Measurements from ENCODE around the gene PPP1R13B. TPM values are rescaled to one million over a fixed set of nuclear protein-coding genes. Genes with fewer than 3 reads are reported as not detected.

PPP1R13B gene
- total RNA-seq, 1 donor from 2014 or later: 63.9 TPM

- Mint-ChIP-seq H3K9me3 (ENCODE audit: unreplicated experiment) (no peaks in the 10 kb centered on the region), H3K27me3 (ENCODE audit: unreplicated experiment) (peaks cover 7% of the 10 kb centered on the region), H3K4me3 (ENCODE audit: unreplicated experiment) (no peak overlapping the region), H3K27ac (ENCODE audit: unreplicated experiment) (no peak overlapping the region), H3K36me3 (ENCODE audit: low read depth, unreplicated experiment) (peaks cover 5% of the 10 kb centered on the region), H3K4me1 (ENCODE audit: unreplicated experiment) (peaks cover 3% of the 10 kb centered on the region)
- no peak for DNase-seq (ENCODE audit: low spot score)
- no peak for TF ChIP-seq CTCF (IDR thresholded peaks at IDR 0.05; ENCODE audit: unreplicated experiment)
Observed at GRCh38 chr14:103892247-103892646, 44.9 kb upstream of the PPP1R13B start.

GRCh38 chr14:103891667-103892215 lies 44.4 kb upstream of the PPP1R13B start:
- Mint-ChIP-seq H3K27ac (ENCODE audit: unreplicated experiment) (no peak overlapping the region), H3K4me3 (ENCODE audit: unreplicated experiment) (no peak overlapping the region), H3K9me3 (ENCODE audit: unreplicated experiment) (no peaks in the 10 kb centered on the region), H3K36me3 (ENCODE audit: low read depth, unreplicated experiment) (peaks cover 5% of the 10 kb centered on the region), H3K27me3 (ENCODE audit: unreplicated experiment) (peaks cover 7% of the 10 kb centered on the region), H3K4me1 (ENCODE audit: unreplicated experiment) (peaks cover 4% of the 10 kb centered on the region)
- DNase-seq (ENCODE audit: low spot score): no peak
- TF ChIP-seq CTCF (IDR thresholded peaks at IDR 0.05; ENCODE audit: unreplicated experiment): no peak

GRCh38 chr14:103890821-103891666 lies 43.7 kb upstream of the PPP1R13B start:
- no peak overlapping the region for H3K27ac Mint-ChIP-seq (ENCODE audit: unreplicated experiment)

GRCh38 chr14:103890052-103890371 lies 42.6 kb upstream of the PPP1R13B start:
- Mint-ChIP-seq H3K4me1 (ENCODE audit: unreplicated experiment) (peaks cover 8% of the 10 kb centered on the region), H3K4me3 (ENCODE audit: unreplicated experiment) (no peak overlapping the region), H3K36me3 (ENCODE audit: low read depth, unreplicated experiment) (no peaks in the 10 kb centered on the region), H3K27ac (ENCODE audit: unreplicated experiment) (no peak overlapping the region), H3K9me3 (ENCODE audit: unreplicated experiment) (no peaks in the 10 kb centered on the region), H3K27me3 (ENCODE audit: unreplicated experiment) (peaks cover 9% of the 10 kb centered on the region)
- no peak for DNase-seq (ENCODE audit: low spot score)
- TF ChIP-seq CTCF (IDR thresholded peaks at IDR 0.05; ENCODE audit: unreplicated experiment): no peak

More at GRCh38 chr14:103890821-103891666, 43.7 kb upstream of the PPP1R13B start:
- no peak overlapping the region for H3K4me3 Mint-ChIP-seq (ENCODE audit: unreplicated experiment)
- H3K27me3 Mint-ChIP-seq (ENCODE audit: unreplicated experiment): peaks cover 7% of the 10 kb centered on the region
- no peaks in the 10 kb centered on the region for H3K9me3 Mint-ChIP-seq (ENCODE audit: unreplicated experiment)
- no peak for DNase-seq (ENCODE audit: low spot score)
- peaks cover 8% of the 10 kb centered on the region for H3K4me1 Mint-ChIP-seq (ENCODE audit: unreplicated experiment)
- TF ChIP-seq CTCF (IDR thresholded peaks at IDR 0.05; ENCODE audit: unreplicated experiment): no peak
- H3K36me3 Mint-ChIP-seq (ENCODE audit: low read depth, unreplicated experiment): no peaks in the 10 kb centered on the region

All from endothelial cell (in vitro differentiated cells).